ENCODE measurements around the gene NLRP1.

Gene NLRP1

GRCh38 chr17:5531085-5531418 is 53.3 kb downstream of the NLRP1 start:
- no peak for TF ChIP-seq MYC (IDR thresholded peaks at IDR 0.05; ENCODE audit: low read depth, low read length)
- TF ChIP-seq POLR2A (IDR thresholded peaks at IDR 0.05; ENCODE audit: extremely low read depth, insufficient read length): no peak
- TF ChIP-seq MAX (IDR thresholded peaks at IDR 0.05; ENCODE audit: low read depth, low read length): no peak
- TF ChIP-seq, protein P1, sequence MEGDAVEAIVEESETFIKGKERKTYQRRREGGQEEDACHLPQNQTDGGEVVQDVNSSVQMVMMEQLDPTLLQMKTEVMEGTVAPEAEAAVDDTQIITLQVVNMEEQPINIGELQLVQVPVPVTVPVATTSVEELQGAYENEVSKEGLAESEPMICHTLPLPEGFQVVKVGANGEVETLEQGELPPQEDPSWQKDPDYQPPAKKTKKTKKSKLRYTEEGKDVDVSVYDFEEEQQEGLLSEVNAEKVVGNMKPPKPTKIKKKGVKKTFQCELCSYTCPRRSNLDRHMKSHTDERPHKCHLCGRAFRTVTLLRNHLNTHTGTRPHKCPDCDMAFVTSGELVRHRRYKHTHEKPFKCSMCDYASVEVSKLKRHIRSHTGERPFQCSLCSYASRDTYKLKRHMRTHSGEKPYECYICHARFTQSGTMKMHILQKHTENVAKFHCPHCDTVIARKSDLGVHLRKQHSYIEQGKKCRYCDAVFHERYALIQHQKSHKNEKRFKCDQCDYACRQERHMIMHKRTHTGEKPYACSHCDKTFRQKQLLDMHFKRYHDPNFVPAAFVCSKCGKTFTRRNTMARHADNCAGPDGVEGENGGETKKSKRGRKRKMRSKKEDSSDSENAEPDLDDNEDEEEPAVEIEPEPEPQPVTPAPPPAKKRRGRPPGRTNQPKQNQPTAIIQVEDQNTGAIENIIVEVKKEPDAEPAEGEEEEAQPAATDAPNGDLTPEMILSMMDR (IDR thresholded peaks at IDR 0.05; ENCODE audit: low read depth, low read length): no peak
- no peak for DNase-seq (ENCODE audit: low read depth)
- H3K4me3 ChIP-seq (ENCODE audit: low read depth, low read length): no peak overlapping the region

DNA sequence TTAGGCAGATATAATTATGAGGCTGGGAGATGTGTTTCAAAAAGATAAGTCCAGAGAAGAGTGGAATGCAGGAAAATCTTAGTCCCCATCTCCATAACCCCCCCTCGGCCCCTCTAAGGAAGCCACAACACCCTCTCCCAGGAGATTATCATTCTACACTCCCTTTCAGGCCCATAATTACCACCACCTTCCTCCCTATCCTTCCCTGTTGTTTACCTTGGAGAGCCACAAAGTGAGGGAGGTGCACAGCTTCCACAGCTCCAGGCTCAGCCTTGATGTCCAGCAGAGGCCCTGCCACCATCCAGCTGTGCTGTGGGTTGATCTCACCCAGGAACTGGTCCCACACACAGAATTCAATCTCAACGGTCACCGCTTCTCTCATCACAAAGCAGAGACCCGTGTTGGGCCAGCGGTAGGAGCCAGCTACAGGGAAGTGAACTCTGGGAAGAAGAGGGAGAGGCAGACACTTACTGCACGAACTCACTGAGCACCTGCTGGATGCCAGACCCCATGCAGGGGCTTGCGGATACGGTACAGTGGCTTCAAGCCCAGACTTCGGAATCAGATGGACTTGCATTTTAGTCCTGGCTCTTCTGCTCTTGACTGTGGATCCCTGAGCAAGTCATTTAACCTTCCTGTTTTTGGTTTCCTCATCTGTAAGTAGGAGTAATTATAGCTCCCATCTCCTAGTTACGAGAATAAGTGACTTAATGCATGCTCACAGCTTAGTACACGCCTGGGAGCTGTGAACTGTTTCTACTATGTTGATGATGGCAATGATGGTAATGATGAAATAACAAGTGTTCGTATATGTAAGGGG is 53.8 kb downstream of the NLRP1 start:
- TF ChIP-seq, protein P1 (IDR thresholded peaks at IDR 0.05; ENCODE audit: low read depth, low read length): no peak
- no peak for TF ChIP-seq MAX (IDR thresholded peaks at IDR 0.05; ENCODE audit: low read depth, low read length)
- no peak for TF ChIP-seq MYC (IDR thresholded peaks at IDR 0.05; ENCODE audit: low read depth, low read length)
- TF ChIP-seq POLR2A (IDR thresholded peaks at IDR 0.05; ENCODE audit: extremely low read depth, insufficient read length): no peak

GRCh38 chr17:5527601-5528250 is 56.6 kb downstream of the NLRP1 start:
- H3K4me3 ChIP-seq (ENCODE audit: low read depth, low read length): no peak overlapping the region
- TF ChIP-seq, protein P1 (IDR thresholded peaks at IDR 0.05; ENCODE audit: low read depth, low read length): no peak
- no peak for TF ChIP-seq POLR2A (IDR thresholded peaks at IDR 0.05; ENCODE audit: extremely low read depth, insufficient read length)
- no peak for TF ChIP-seq MYC (IDR thresholded peaks at IDR 0.05; ENCODE audit: low read depth, low read length)
- TF ChIP-seq MAX (IDR thresholded peaks at IDR 0.05; ENCODE audit: low read depth, low read length): no peak

More for the DNA sequence above, 53.8 kb downstream of the NLRP1 start:
- no peak overlapping the region for H3K4me3 ChIP-seq (ENCODE audit: low read depth, low read length)
- no peak for DNase-seq (ENCODE audit: low read depth)

DNA sequence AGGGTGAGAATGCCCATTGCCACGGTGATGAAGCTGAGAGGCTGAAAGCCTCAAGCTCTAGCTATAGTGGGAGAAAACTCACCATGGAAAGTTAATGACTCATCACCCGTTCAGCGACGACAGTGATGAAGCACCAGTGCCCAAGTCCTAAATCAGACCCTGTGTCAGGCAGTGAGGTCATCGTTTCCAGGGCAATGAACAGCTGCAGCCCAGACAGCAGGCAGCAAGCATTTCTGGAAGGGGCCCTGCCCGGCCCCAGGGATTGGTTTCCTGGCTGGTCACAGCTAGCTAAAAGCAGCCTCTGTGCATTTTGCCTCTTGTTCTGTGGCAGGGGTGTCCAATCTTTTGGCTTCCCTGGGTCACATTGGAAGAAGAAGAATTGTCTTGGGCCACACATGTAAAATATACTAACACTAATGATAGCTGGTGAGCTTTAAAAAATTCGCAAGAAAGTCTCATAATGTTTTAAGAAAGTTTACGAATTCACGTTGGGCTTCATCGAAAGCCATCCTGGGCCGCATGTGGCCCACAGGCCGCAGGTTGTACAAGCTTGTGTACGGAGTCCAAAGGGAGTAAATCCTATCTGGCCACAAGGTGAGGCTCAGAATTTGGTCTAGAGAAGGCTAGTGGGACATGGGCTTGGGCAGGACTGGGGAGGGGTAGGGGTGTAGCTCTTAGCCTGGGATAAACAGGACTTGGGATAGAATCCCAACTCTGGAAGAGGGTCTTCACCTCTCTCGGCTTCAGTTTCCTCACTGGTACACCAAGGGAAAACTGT is 57.3 kb downstream of the NLRP1 start:
- H3K4me3 ChIP-seq (ENCODE audit: low read depth, low read length): no peak overlapping the region
- no peak for TF ChIP-seq POLR2A (IDR thresholded peaks at IDR 0.05; ENCODE audit: extremely low read depth, insufficient read length)
- no peak for TF ChIP-seq MAX (IDR thresholded peaks at IDR 0.05; ENCODE audit: low read depth, low read length)
- TF ChIP-seq MYC (IDR thresholded peaks at IDR 0.05; ENCODE audit: low read depth, low read length): no peak
- TF ChIP-seq, protein P1 (IDR thresholded peaks at IDR 0.05; ENCODE audit: low read depth, low read length): no peak
- peak; percentile 73 for DNase-seq (ENCODE audit: low read depth)

More at GRCh38 chr17:5527601-5528250, 56.6 kb downstream of the NLRP1 start:
- DNase-seq (ENCODE audit: low read depth): no peak

DNA sequence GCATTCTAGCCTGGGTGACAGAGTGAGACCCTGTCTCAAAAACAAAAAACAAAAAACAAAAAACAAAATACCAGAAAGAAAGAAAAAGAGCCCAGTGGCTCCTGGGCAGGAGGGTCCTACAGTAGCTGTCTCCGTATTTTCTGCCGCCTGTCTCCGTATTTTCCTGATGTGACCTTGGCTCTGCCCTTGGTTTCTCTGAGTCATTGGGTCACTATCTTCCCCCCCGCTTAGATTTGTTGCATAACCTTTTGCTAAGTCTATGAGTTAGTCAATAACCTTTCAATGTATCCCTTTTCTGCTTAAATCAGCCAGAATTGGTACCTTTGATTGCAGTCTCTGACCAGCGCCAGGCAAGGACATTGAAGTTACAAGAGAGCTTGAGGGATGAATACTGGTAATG is 61.1 kb downstream of the NLRP1 start:
- DNase-seq (ENCODE audit: low read depth): no peak
- TF ChIP-seq MAX (IDR thresholded peaks at IDR 0.05; ENCODE audit: low read depth, low read length) (no peak), MYC (IDR thresholded peaks at IDR 0.05; ENCODE audit: low read depth, low read length) (no peak)
- TF ChIP-seq, protein P1 (IDR thresholded peaks at IDR 0.05; ENCODE audit: low read depth, low read length): no peak
- H3K4me3 ChIP-seq (ENCODE audit: low read depth, low read length): no peak overlapping the region

Measured in NB4 (cell line).